ENCODE measurements around the gene CNTF.

CNTF gene

DNA sequence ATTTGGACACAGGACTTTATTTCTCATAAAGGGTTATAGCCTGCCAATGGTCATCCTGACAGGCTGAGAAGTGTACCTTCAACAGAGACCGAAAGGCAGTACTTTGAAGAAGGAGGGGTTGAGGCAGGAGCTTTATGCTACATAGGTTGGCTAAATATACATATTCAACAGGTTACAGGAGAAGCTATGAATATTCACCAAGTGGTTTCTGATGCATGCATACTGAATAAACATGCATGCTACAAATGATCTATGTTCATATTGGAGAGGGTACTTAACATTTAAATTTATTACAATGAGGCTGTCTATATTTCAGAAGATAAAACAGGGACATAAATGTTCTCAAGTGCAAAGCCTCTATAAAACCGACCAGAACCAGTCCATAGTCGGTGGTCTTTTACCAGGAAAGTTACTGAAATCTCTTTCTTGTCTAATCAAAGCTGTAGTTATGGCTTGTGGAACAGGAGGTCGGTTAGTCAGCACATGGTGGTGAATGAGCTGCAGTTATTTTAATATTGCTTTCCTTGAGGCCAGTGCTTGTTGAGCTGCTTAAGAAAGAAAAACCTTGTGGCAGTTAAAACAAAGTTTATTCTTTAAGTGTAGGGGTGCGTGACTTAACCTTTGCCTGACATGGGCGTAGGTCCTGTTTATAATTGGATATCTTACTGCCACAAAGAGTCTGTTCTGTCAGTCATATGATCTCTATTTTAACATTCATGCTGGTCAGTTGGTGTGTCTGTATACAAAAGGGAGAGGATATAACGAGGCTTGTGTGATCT is 19.5 kb downstream of the CNTF start:
- Histone ChIP-seq H3K4me1 (ENCODE audit: control insufficient read depth, insufficient read depth, low read length, unreplicated experiment) (peaks cover 5% of the 10 kb centered on the region), H2AFZ (ENCODE audit: low read length, unreplicated experiment) (no peak overlapping the region), H3K4me3 (ENCODE audit: low read depth, low read length) (no peak overlapping the region), H3K27me3 (ENCODE audit: insufficient read depth, low read length) (peaks cover 35% of the 10 kb centered on the region), H3K27ac (ENCODE audit: low read depth, low read length) (no peak overlapping the region), H3K36me3 (ENCODE audit: insufficient read depth, low read length) (no peaks in the 10 kb centered on the region), H3K79me2 (ENCODE audit: control insufficient read depth, insufficient read depth, low read length, unreplicated experiment) (no peaks in the 10 kb centered on the region)

DNA sequence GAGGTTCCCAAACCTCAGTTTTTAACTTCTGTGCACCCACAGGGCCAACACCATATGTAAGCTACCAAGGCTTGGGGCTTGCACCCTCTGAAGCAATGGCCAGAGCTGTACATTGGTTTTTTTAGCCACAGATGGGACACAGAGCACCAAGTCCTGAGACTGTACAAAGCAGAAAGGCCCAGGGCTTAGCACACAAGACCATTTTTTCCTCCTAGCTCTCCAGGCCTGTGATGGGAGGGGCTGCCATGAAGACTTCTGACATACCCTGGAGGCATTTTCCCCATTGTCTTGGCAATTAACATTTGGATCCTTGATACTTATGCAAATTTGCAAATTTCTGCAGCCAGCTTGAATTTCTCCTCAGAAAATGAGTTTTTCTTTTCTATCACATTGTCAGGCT is 23.4 kb downstream of the CNTF start:
- H3K27me3 ChIP-seq (ENCODE audit: insufficient read depth, low read length) = peaks cover 35% of the 10 kb centered on the region
- H3K36me3 ChIP-seq (ENCODE audit: insufficient read depth, low read length) = no peaks in the 10 kb centered on the region
- no peaks in the 10 kb centered on the region for H3K4me1 ChIP-seq (ENCODE audit: control insufficient read depth, insufficient read depth, low read length, unreplicated experiment)
- no peaks in the 10 kb centered on the region for H3K79me2 ChIP-seq (ENCODE audit: control insufficient read depth, insufficient read depth, low read length, unreplicated experiment)
- H2AFZ ChIP-seq (ENCODE audit: low read length, unreplicated experiment) = no peak overlapping the region
- no peak overlapping the region for H3K27ac ChIP-seq (ENCODE audit: low read depth, low read length)
- no peak overlapping the region for H3K4me3 ChIP-seq (ENCODE audit: low read depth, low read length)

- Histone ChIP-seq H3K27me3 (ENCODE audit: insufficient read depth, low read length) (peaks cover 28% of the 10 kb centered on the region), H3K27ac (ENCODE audit: low read depth, low read length) (no peak overlapping the region), H2AFZ (ENCODE audit: low read length, unreplicated experiment) (no peak overlapping the region), H3K4me1 (ENCODE audit: control insufficient read depth, insufficient read depth, low read length, unreplicated experiment) (no peaks in the 10 kb centered on the region), H3K36me3 (ENCODE audit: insufficient read depth, low read length) (no peaks in the 10 kb centered on the region), H3K4me3 (ENCODE audit: low read depth, low read length) (no peak overlapping the region), H3K79me2 (ENCODE audit: control insufficient read depth, insufficient read depth, low read length, unreplicated experiment) (no peaks in the 10 kb centered on the region)
Observed at GRCh38 chr11:58647141-58647699, 24.8 kb downstream of the CNTF start.

DNA sequence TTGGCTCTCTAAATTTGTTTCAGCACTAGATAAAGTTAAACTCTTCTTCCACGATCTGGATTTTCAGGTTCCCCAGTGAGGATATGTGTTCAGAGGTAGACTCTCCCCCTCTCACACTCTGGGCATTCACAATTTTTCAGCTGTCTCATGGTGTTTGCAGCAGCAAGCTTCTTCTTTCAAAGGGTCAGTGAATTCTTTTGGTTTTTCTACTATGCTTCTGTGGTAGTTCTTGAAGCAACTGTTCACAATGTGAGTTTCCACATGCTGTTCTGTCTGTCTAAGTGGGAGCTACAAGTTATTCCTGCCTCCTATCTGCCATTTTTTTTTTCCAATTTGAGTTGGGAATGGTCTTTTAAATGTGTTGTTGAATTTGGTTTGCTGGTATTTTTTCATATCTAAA is 25.4 kb downstream of the CNTF start:
- H3K36me3 ChIP-seq (ENCODE audit: insufficient read depth, low read length) = no peaks in the 10 kb centered on the region
- H3K79me2 ChIP-seq (ENCODE audit: control insufficient read depth, insufficient read depth, low read length, unreplicated experiment) = no peaks in the 10 kb centered on the region
- no peak overlapping the region for H3K4me3 ChIP-seq (ENCODE audit: low read depth, low read length)
- no peak overlapping the region for H2AFZ ChIP-seq (ENCODE audit: low read length, unreplicated experiment)
- H3K27ac ChIP-seq (ENCODE audit: low read depth, low read length) = no peak overlapping the region
- no peaks in the 10 kb centered on the region for H3K4me1 ChIP-seq (ENCODE audit: control insufficient read depth, insufficient read depth, low read length, unreplicated experiment)
- H3K27me3 ChIP-seq (ENCODE audit: insufficient read depth, low read length) = peaks cover 23% of the 10 kb centered on the region

- H3K27ac ChIP-seq (ENCODE audit: low read depth, low read length) = no peak overlapping the region
- no peak overlapping the region for H3K4me3 ChIP-seq (ENCODE audit: low read depth, low read length)
- H3K27me3 ChIP-seq (ENCODE audit: insufficient read depth, low read length) = peaks cover 8% of the 10 kb centered on the region; the same call in 1 of the 2 replicates
- H3K79me2 ChIP-seq (ENCODE audit: control insufficient read depth, insufficient read depth, low read length, unreplicated experiment) = no peaks in the 10 kb centered on the region
- H3K4me1 ChIP-seq (ENCODE audit: control insufficient read depth, insufficient read depth, low read length, unreplicated experiment) = no peaks in the 10 kb centered on the region
- H2AFZ ChIP-seq (ENCODE audit: low read length, unreplicated experiment) = no peak overlapping the region
- H3K36me3 ChIP-seq (ENCODE audit: insufficient read depth, low read length) = no peaks in the 10 kb centered on the region
Observed at GRCh38 chr11:58649623-58650022, 27.2 kb downstream of the CNTF start.

DNA sequence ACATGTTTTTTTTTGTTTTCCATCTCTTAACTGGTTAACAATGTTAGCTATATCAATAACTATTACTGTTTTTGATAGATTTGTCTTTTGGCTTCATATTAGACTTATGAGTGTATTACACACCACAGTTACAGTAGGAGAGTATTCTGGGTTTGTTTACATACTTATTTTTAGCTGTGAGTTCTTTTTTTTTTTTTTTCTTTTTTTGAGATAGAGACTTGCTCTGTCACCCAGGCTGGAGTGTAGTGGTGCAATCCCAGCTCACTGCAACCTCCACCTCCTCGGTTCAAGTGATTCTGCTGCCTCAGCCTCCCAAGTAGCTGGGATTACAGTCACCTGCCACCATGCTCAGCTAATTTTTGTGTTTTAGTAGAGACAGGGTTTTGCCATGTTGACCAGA is 28.0 kb downstream of the CNTF start:
- Histone ChIP-seq H3K27ac (ENCODE audit: low read depth, low read length) (no peak overlapping the region), H3K79me2 (ENCODE audit: control insufficient read depth, insufficient read depth, low read length, unreplicated experiment) (no peaks in the 10 kb centered on the region), H3K27me3 (ENCODE audit: insufficient read depth, low read length) (peaks cover 7% of the 10 kb centered on the region; the same call in 1 of the 2 replicates), H3K4me3 (ENCODE audit: low read depth, low read length) (no peak overlapping the region), H3K36me3 (ENCODE audit: insufficient read depth, low read length) (no peaks in the 10 kb centered on the region), H2AFZ (ENCODE audit: low read length, unreplicated experiment) (no peak overlapping the region), H3K4me1 (ENCODE audit: control insufficient read depth, insufficient read depth, low read length, unreplicated experiment) (no peaks in the 10 kb centered on the region)

- H3K36me3 ChIP-seq (ENCODE audit: insufficient read depth, low read length) = no peaks in the 10 kb centered on the region
Observed at GRCh38 chr11:58652726-58653280, 30.3 kb downstream of the CNTF start.

DNA sequence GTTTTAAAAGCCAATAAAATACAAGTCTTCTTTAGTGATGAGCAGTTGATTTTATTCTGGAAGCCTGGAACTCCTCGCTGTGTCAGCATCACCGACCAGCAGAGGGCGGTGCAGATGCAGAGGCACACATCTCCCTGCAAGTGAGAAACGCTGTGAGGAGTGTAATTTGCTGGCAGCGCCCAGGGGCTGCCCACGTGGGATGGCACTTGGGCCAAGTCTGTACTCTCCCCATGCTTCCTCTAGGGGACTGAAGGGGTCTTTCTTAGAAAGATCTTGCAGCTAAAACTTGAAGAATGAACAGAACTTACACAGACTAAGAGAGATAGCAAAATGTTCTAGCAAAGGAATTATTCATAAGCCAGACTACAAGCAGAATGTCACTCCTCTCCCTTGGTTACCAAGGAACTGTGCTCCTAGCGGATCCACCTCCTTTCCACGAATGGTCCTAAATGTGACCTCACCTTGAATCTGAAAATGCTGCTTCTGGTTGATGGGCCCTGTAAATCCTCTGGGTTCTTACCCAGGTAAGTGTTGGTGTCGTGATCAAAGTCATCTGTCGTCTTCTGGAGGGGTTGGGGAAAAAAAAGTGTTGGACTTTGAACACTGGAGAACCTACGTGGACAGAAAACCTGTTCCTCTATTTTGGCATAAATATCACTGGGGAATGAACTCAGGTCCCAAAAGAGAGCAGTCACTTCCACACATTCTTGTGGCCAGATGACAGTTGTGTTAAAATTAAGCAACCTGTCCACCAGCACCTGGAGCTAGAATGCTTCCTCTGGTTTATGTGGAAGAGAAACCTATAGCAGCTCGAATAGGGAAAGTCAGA is 31.8 kb downstream of the CNTF start:
- Histone ChIP-seq H3K4me1 (ENCODE audit: control insufficient read depth, insufficient read depth, low read length, unreplicated experiment) (no peaks in the 10 kb centered on the region), H3K4me3 (ENCODE audit: low read depth, low read length) (no peak overlapping the region), H3K27ac (ENCODE audit: low read depth, low read length) (no peak overlapping the region), H3K36me3 (ENCODE audit: insufficient read depth, low read length) (no peaks in the 10 kb centered on the region), H2AFZ (ENCODE audit: low read length, unreplicated experiment) (no peak overlapping the region), H3K27me3 (ENCODE audit: insufficient read depth, low read length) (no peaks in the 10 kb centered on the region), H3K79me2 (ENCODE audit: control insufficient read depth, insufficient read depth, low read length, unreplicated experiment) (no peaks in the 10 kb centered on the region)

More at GRCh38 chr11:58652726-58653280, 30.3 kb downstream of the CNTF start:
- no peaks in the 10 kb centered on the region for H3K79me2 ChIP-seq (ENCODE audit: control insufficient read depth, insufficient read depth, low read length, unreplicated experiment)
- no peak overlapping the region for H3K27ac ChIP-seq (ENCODE audit: low read depth, low read length)
- no peaks in the 10 kb centered on the region for H3K4me1 ChIP-seq (ENCODE audit: control insufficient read depth, insufficient read depth, low read length, unreplicated experiment)
- no peak overlapping the region for H3K4me3 ChIP-seq (ENCODE audit: low read depth, low read length)
- H2AFZ ChIP-seq (ENCODE audit: low read length, unreplicated experiment) = no peak overlapping the region
- no peaks in the 10 kb centered on the region for H3K27me3 ChIP-seq (ENCODE audit: insufficient read depth, low read length)

- no peaks in the 10 kb centered on the region for H3K36me3 ChIP-seq (ENCODE audit: insufficient read depth, low read length)
- no peaks in the 10 kb centered on the region for H3K4me1 ChIP-seq (ENCODE audit: control insufficient read depth, insufficient read depth, low read length, unreplicated experiment)
- no peak overlapping the region for H2AFZ ChIP-seq (ENCODE audit: low read length, unreplicated experiment)
- no peaks in the 10 kb centered on the region for H3K79me2 ChIP-seq (ENCODE audit: control insufficient read depth, insufficient read depth, low read length, unreplicated experiment)
- H3K27ac ChIP-seq (ENCODE audit: low read depth, low read length) = no peak overlapping the region
- no peak overlapping the region for H3K4me3 ChIP-seq (ENCODE audit: low read depth, low read length)
- H3K27me3 ChIP-seq (ENCODE audit: insufficient read depth, low read length) = no peaks in the 10 kb centered on the region
Observed at GRCh38 chr11:58654908-58655296, 32.4 kb downstream of the CNTF start.

DNA sequence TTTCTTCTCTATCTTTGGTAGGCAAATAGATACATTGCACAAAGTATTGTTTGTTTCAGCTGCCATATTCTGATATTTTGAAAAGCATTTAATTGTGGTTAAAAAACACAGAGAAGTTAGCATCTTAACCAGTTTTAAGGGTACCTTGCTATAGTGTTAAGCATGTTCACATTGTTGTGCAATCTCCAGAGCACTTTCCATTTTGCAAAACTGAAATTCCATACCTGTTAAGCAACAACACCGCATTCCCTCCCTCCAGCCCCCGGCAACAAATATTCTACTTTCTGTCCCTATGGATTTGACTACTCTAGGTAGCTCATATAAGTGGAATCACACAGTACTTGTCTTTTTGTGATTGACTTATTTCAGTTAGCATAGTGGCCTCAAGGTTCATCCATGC is 33.9 kb downstream of the CNTF start:
- no peak overlapping the region for H3K4me3 ChIP-seq (ENCODE audit: low read depth, low read length)
- H3K27me3 ChIP-seq (ENCODE audit: insufficient read depth, low read length) = no peaks in the 10 kb centered on the region
- H3K36me3 ChIP-seq (ENCODE audit: insufficient read depth, low read length) = no peaks in the 10 kb centered on the region
- H2AFZ ChIP-seq (ENCODE audit: low read length, unreplicated experiment) = no peak overlapping the region
- no peaks in the 10 kb centered on the region for H3K4me1 ChIP-seq (ENCODE audit: control insufficient read depth, insufficient read depth, low read length, unreplicated experiment)
- H3K27ac ChIP-seq (ENCODE audit: low read depth, low read length) = no peak overlapping the region
- no peaks in the 10 kb centered on the region for H3K79me2 ChIP-seq (ENCODE audit: control insufficient read depth, insufficient read depth, low read length, unreplicated experiment)

Measured in ACC112 (cell line).